NB4 (cell line): Measurements from ENCODE around the gene APP.

ENCODE experiments used
- DNase-seq: peaks from one replicate; pipeline ENCODE4 v3.0.0; 2010; ENCODE audit warnings: low read depth
- H3K4me3 ChIP-seq: one replicate; pipeline ENCODE4 v1.5.1; 2011; ENCODE audit warnings: mild to moderate bottlenecking, low read depth, low read length, moderate library complexity
- CTCF ChIP-seq: IDR thresholded peaks from one replicate; pipeline ENCODE4 v1.5.1; 2012; ENCODE audit warnings: low read depth, low read length
- MYC ChIP-seq: IDR thresholded peaks from 2 replicates; pipeline ENCODE4 v1.6.1; 2011; ENCODE audit warnings: low read depth, low read length
- POLR2A ChIP-seq: IDR thresholded peaks from 2 replicates; pipeline ENCODE4 v1.6.1; 2011; ENCODE audit warnings: mild to moderate bottlenecking; ENCODE audit not compliant: insufficient read length; ENCODE audit errors: extremely low read depth
- TF ChIP-seq, protein P1 (sequence below): IDR thresholded peaks from 2 replicates; pipeline ENCODE4 v1.6.1; 2011; ENCODE audit warnings: low read depth, low read length

The APP gene

DNA sequence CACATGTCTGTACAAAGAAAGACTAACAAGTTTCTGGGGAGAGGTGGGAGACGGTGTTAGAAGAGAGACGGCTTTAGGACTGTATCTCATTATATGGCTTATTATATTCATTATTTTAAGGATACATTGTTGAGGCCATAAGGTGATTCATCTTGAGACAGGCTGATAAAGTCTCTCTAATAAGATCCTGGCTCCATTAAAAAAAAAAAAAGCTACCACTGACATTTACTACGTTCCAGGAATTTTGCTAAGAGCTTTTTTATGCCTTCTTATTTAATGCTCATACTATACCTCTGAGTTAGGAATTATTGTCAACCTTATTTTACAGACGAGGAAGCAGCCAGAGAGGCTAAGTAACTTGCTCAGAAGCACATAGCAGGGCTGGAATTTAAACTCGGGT lies 262.1 kb downstream of the APP start:
- DNase-seq = no peak
- H3K4me3 ChIP-seq = no peak overlapping the region
- TF ChIP-seq CTCF = no peak
- TF ChIP-seq, protein P1, sequence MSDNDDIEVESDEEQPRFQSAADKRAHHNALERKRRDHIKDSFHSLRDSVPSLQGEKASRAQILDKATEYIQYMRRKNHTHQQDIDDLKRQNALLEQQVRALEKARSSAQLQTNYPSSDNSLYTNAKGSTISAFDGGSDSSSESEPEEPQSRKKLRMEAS = no peak
- no peak for TF ChIP-seq MYC
- TF ChIP-seq POLR2A = no peak

DNA sequence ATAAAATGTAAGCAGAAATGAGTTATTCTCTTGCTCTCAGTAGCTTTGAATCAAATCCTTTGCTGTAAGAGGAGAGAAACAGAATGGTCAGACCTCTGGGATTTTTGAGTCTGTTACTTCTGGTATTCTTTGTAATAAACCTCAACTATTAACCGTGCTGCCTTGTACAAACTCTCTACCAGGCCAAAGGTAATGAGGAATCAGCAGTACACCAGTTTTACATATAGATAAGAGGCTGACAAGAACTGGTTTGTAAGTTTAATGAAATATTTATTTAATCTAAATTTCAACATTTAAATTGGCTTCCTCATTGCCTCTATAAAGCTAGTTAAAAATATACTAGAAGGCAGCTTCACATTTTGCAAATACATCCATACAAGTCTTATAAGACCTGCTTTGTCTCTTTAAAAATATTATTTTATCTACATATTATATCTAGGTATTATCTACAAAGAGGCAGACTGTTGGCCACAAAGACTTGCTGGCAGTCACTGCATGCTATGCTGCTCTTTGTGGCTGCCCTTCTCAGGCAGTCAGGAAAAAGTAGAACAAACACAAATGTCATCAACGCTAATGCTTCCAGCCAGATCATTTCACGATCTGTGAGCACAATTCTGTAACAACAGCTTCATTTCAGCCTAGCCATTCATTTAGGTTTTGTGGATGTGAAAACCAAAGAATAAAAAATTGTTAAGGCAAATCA lies 262.8 kb downstream of the APP start:
- TF ChIP-seq, protein P1 = no peak
- TF ChIP-seq MYC = no peak
- H3K4me3 ChIP-seq = no peak overlapping the region
- no peak for DNase-seq

DNA sequence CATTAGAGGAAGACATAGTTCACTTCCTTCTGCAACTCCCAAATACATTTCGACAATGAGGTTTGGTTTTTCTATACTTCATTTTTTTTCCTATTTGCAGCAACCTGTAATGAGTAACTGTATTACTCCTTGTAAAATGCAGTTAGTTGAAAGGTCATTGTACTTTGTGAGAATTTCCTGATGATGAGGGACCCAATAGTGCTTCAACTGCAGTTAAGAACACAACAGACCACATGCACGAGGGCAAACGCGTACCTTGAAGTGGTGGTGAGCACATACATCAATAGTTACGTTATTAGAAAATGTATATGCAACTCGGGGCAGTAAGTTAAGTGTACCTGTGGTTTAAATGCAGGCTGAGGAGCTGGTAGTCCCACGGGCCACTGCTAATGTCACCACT lies 264.0 kb downstream of the APP start:
- no peak for TF ChIP-seq POLR2A
- TF ChIP-seq MYC = no peak
- TF ChIP-seq, protein P1 = no peak
- no peak for TF ChIP-seq CTCF
- H3K4me3 ChIP-seq = no peak overlapping the region
- DNase-seq = no peak

GRCh38 chr21:25905126-25905525 lies 265.4 kb downstream of the APP start:
- no peak overlapping the region for H3K4me3 ChIP-seq
- TF ChIP-seq, protein P1 = no peak
- no peak for TF ChIP-seq POLR2A
- no peak for TF ChIP-seq MYC
- TF ChIP-seq CTCF = no peak
- DNase-seq = no peak

GRCh38 chr21:25904044-25904695 lies 266.4 kb downstream of the APP start:
- no peak for DNase-seq
- H3K4me3 ChIP-seq = no peak overlapping the region
- TF ChIP-seq MYC = no peak
- TF ChIP-seq POLR2A = no peak
- TF ChIP-seq, protein P1 = no peak
- TF ChIP-seq CTCF = no peak

- TF ChIP-seq POLR2A (no peak), MYC (no peak), CTCF (no peak)
- TF ChIP-seq, protein P1 = no peak
- H3K4me3 ChIP-seq = no peak overlapping the region
- DNase-seq = peak; percentile 6
Observed at GRCh38 chr21:25903607-25904006, 267.0 kb downstream of the APP start.
